Fibroblast of peridontal ligament (primary cell): ENCODE data around the gene ANKZF1.
"Not testable (repeated sequence)": the region's sequence is repeated elsewhere in the genome, so short reads cannot be mapped to it uniquely, and the experiment has no call there.

Experiments
- DNase-seq: peaks from one replicate; pipeline ENCODE4 v3.0.0-alpha.2; 2010; ENCODE audit errors: extremely low read depth

The ANKZF1 gene

DNA sequence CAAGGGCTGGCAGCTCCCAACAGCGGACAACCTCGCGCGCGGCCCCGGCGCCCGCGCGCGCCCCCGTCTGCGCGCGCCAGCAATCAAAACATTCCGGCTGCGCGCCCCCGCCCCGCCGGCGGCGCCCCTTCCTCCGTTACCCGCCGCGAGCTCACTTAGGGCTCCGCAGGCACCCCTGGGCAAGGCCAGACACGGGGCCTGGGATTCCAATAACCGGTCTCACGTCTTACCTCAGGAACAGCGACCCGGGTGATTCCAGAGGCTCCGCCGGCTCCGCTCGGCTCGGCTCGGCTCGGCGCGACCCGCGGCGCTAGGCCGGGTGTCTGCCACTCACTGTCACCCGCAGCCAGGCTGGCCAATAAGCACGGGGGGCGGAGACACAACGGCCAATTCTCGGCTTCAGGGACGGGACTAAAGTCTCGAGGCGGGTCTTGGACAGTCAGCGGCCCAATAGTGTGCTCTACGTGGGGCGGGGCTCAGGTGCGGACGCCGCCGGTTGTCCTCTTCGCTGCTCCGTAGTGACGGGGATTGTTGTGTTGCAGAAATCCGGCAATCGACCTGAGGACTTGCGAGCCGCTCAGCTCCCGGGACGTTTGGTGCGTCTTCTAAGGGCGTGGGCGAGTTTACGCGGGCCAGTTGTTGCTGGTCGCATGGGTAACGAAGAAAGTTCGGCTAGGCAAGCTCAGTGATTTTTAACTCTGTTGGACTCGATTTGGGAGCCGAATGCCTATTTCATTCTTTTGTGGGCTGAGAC, at the start of gene ANKZF1, which contains the start of gene ATG9A:
Gene ANKZF1 (plus strand): TSS at position 502 of the 754 bp plus-strand sequence. CDS start 452 bp downstream, outside the sequence.
Gene ATG9A (minus strand): TSS at position 332 of the 754 bp plus-strand sequence. CDS start 1,612 bp downstream, outside the sequence.
- DNase-seq, result peak; percentile 97

GRCh38 chr2:219180961-219181360, 48.6 kb upstream of the ANKZF1 start:
- no peak for DNase-seq

- no peak for DNase-seq
Observed at GRCh38 chr2:219181531-219181930, 48.1 kb upstream of the ANKZF1 start.

DNA sequence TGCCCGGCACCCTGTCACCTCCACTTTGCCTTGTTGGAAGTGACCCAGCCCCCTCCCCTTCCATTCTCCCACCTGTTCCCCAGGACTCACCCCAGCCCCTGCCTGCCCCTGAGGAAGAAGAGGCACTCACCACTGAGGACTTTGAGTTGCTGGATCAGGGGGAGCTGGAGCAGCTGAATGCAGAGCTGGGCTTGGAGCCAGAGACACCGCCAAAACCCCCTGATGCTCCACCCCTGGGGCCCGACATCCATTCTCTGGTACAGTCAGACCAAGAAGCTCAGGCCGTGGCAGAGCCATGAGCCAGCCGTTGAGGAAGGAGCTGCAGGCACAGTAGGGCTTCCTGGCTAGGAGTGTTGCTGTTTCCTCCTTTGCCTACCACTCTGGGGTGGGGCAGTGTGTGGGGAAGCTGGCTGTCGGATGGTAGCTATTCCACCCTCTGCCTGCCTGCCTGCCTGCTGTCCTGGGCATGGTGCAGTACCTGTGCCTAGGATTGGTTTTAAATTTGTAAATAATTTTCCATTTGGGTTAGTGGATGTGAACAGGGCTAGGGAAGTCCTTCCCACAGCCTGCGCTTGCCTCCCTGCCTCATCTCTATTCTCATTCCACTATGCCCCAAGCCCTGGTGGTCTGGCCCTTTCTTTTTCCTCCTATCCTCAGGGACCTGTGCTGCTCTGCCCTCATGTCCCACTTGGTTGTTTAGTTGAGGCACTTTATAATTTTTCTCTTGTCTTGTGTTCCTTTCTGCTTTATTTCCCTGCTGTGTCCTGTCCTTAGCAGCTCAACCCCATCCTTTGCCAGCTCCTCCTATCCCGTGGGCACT, 47.1 kb upstream of the ANKZF1 start:
- DNase-seq, result no peak

- DNase-seq, result no peak
Observed at GRCh38 chr2:219183151-219183772, 46.3 kb upstream of the ANKZF1 start.

- DNase-seq, result no peak
Observed at GRCh38 chr2:219184121-219184520, 45.5 kb upstream of the ANKZF1 start.

DNA sequence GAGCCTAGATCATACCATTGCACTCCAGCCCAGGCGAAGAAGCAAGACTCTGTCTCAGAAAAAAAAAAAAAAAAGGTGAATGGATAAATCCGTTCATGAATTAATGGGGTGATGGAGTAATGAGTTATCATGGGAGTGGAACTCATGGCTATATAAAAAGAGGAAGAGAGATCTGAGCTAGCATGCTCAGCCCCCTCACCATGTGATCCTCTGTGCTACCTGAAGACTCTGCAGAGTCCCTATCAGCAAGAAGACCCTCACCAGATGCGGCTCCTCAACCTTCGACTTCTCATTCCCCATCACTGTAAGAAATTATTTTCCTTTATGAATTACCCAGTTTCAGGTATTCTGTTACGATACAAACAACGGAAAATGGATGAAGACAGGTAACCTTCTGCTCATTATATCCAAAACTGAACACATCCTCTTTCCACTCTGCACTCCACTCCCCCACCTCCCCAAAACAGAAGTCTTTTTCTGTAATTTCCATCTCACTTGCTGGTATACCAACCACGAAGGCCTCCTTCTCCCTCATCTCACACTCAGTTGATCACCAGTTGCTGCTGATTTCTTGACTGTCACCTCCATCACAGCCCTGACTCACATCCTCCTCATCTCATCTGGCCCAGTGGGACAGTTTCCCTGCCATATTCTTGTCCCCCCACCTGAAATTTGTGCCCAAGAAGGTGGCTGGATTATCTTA, 42.7 kb upstream of the ANKZF1 start:
- no peak for DNase-seq

GRCh38 chr2:219197388-219197787, 32.2 kb upstream of the ANKZF1 start:
- no peak for DNase-seq

- DNase-seq, result no peak
Observed at GRCh38 chr2:219198974-219199373, 30.6 kb upstream of the ANKZF1 start.

- no peak for DNase-seq
Observed at GRCh38 chr2:219199470-219200211, 30.0 kb upstream of the ANKZF1 start.

DNA sequence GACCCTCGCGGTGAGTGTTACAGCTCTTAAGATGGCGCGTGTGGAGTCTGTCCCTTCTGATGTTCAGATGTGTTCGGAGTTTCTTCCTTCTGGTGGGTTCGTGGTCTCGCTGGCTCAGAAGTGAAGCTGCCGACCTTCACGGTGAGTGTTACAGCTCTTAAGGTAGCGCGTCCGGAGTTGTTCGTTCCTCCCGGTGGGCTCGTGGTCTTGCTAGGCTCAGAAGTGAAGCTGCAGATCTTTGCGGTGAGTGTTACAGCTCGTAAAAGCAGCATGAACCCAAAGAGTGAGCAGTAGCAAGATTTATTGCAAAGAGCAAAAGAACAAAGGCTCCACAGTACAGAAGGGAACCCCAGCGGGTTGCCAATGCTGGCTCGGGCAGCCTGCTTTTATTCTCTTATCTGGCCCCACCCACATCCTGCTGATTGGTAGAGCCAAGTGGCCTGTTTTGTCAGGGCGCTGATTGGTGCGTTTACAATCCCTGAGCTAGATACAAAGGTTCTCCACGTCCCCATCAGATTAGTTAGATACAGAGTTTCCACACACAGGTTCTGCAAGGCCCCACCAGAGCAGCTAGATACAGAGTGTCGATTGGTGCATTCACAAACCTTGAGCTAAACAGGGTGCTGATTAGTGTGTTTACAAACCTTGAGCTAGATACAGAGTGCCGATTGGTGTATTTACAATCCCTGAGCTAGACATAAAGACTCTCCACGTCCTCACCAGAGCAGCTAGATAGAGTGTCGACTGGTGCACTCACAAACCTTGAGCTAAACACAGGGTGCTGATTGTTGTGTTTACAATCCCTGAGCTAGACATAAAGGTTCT, 28.9 kb upstream of the ANKZF1 start:
- not testable (repeated sequence) for DNase-seq

GRCh38 chr2:219201331-219201730, 28.3 kb upstream of the ANKZF1 start:
- not testable (repeated sequence) for DNase-seq

DNA sequence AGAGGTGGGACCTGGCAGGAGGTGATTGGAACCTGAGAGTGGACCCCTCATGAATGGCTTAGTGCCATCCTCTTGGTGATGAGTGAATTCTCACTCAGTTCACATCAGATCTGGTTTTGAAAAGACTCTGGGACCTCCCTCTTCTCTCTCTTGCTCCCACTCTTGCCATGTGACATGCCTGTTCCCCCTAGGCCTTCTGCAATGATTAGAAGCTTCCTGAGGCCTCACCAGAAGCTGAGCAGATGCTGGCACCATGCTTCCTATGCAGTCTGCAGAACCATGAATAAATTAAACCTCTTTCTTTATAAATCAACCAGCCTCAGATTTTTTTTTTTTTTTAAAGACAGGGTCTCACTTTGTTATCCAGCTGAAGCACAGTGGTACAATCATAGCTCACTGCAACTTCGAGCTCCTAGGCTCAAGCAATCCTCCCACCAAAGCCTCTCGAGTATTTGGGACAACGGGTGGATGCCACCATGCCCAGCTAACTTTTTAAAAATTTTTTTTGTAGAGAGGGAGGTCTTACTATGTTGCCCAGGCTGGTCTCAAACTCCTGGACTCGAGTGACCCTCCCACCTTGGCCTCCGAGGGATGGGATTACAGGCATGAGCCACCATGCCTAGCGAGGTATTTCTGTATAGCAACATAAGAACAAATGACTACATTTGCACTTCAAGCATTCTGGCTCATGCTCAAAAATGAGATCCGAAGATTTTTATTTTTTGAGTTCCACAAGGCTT, 25.0 kb upstream of the ANKZF1 start:
- DNase-seq, result no peak

DNA sequence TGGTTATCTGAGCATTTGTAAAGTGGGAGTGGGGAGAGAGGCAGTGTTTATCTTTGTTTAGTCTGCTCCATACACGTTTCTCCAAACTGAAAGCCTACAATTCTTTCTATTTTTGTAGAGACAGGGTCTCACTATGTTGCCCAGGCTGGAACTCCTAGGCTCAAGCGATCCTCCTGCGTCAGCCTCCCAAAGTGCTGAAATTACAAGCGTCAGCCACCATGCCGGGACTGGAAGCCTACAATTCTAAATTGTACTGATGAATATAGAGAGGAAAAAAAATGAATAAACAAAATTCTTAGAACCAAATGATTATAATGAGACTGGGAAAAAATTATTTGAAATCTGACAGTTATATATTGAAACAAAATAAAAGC, 24.5 kb upstream of the ANKZF1 start:
- DNase-seq, result no peak

DNA sequence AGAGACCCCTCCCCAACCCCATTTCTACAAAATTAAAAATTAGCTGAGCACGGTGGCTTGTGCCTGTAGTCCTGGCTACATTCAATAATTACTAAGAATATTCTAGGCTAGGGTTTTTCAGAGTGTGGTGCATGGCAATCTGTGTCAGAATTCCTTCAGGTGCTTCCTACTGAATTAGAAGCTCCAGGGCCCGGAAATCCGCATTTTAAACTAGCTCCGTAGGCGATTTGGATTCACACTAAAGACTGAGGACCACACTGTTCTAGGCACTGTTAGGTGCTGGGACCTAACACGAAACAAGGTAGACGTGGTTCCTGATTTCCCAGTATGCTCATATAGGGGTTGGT, 23.7 kb upstream of the ANKZF1 start:
- no peak for DNase-seq

DNA sequence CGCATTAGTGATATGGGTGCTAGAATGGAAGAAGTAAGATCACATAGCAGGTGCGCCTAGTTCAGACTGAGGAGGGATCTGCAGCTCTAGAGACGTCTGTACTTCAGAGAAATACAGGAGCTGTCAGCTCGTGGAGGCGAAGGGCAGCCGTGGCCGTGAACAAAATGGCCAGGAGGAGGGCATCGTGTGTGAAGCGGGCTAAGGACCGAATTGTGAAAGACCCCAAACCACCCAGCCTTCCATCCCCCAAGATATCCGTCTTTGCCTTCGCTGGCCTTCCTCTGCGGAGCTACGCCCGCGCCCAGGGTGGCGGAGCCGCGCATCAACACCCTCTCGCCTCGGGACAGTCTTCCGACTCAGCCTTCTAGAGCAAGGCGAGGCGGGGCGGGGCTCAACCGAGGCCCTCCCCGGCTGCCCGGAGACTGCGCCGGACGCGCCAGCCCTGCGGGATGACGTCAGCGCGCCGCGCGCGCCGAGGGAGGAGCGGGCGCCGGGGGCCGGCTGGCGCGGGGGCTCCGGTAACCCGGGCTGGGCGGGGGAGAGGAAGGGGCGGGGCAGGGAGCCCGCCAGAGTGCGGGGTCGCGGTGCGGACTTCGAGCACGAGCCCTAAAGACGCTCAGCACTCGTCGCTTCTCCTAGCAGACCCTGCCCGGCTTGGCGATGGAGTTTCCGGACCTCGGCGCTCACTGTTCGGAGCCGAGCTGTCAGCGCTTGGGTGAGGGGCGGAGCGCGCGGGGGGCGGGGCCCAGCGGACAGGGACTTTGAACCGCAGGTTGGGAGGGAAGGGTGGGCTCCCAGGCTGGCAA, 23.1 kb upstream of the ANKZF1 start, which contains the start of gene ZFAND2B:
Gene ZFAND2B (plus strand): TSS at position 455 of the 806 bp plus-strand sequence. CDS start 206 bp downstream, at position 661.
- DNase-seq, result peak; percentile 84

DNA sequence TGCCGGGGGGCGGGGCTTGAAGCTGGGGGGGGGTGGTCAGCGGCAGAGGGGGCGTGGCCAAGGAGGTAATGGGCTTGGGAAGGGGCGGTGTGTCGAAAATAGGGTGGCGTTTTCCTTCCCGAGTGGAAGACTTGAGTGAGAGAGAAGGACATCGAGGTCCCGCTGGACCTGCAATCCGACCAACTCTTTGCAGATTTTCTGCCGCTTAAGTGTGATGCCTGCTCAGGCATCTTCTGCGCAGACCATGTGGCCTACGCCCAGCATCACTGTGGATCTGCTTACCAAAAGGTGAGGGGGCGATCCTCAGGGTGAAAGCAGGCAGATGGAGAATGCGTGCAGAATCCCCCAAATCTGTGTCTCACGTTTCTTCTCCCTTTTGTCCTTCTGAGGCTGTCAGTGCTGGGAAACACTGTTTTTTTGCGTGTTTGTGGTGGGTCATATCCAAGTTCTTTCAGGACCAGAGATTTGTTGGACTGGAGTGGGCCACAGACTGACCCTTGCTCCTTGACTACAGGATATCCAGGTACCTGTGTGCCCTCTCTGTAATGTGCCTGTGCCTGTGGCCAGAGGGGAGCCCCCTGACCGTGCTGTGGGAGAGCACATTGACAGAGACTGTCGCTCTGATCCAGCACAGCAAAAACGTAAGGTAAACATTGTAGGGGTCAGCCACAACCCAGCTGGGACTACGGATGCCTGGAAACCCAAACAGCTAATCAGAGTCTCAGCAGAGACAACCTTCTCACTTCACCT, 22.3 kb upstream of the ANKZF1 start:
- no peak for DNase-seq
